ENCODE measurements around the gene CFAP97.

The CFAP97 gene

DNA sequence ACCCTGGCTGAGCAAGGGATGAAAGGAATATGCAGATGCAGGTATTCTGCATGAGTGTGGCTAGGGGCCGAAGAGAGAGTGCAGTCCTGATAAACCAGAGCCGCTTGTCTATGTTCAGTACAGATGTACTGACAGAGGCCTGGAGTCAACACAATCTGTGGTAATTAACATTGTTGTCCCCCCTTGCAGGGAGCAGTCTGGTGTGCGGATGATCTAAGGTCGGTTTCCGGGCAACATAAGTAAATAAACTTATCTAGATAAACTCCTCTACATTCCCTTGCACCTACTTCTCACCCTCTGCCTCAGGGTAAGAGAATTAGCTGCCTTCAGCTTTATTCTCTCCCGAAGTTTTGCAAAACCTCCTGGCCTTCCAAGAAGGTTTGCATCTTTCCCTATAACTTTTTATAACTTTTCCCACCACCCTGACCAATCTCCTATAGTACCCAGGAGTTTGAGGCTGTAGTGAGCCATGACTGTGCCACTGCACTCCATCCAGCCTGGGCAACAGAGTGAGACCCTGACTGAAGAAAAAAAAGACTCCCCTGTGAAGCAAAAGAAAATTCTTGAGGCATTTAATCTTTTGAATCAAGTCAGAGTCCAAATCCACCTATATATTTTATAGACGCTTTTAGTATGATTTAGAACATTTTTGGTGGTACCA is 32.2 kb upstream of the CFAP97 start:
- ChIA-PET POLR2A (no interaction called here), CTCF (interaction anchor here (0.6 to 0.8 kb wide), 3 partner anchors 13 to 62 kb away, joined by 3 read pairs; no protein-coding TSS in a partner anchor)
- TF ChIP-seq L3MBTL2 (conservative IDR thresholded peaks at IDR 0.05) (no peak), ARNT (IDR thresholded peaks at IDR 0.05) (no peak), FOXK2 (IDR thresholded peaks at IDR 0.05) (no peak), LEF1 (IDR thresholded peaks at IDR 0.05; ENCODE audit: borderline replicate concordance) (no peak), SP1 (IDR thresholded peaks at IDR 0.05) (no peak), FOXA1 (IDR thresholded peaks at IDR 0.05) (no peak), NFRKB (IDR thresholded peaks at IDR 0.05) (no peak), BHLHE40 (IDR thresholded peaks at IDR 0.05; ENCODE audit: borderline replicate concordance) (no peak), HDGF (IDR thresholded peaks at IDR 0.05; ENCODE audit: borderline replicate concordance) (no peak), SUZ12 (IDR thresholded peaks at IDR 0.05) (no peak), ELF4 (IDR thresholded peaks at IDR 0.05) (no peak), ZNF384 (IDR thresholded peaks at IDR 0.05) (no peak), TARDBP (IDR thresholded peaks at IDR 0.05) (no peak), FOXM1 (IDR thresholded peaks at IDR 0.05; ENCODE audit: borderline replicate concordance) (no peak)
- no peak for DNase-seq (ENCODE audit: extremely low spot score)

DNA sequence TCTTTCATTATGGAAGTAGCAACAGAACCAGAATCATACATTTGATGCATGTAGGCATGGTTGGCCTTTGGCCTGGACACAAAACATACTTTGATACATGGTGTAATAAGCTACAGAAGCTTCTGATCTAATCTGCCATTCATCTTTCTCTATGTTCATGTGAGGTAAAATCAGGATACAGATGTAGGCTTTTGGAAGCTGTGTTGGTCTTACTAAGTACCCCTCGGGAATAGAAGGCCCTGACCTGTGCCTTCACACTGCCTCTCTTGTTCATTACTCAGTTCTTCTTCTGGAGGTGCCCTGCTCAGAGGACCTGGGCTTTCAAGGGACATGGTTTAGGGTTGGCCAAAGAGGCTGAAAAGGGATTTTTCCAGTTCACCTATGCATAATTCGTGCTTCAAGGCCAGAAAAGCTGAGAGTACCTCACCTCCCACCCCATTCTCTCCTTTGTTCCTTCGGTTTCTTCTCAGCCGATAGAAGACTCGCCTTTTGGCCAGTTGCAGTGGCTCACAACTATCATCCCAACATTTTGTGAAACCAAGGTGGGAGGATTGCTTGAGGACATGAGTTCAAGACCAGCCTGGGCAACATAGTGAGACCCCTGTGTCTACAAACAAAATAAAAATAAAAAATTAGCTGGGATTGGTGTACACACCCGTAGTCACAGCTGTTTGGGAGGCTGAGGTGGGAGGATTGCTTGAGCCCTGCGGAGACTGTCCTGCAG is 31.5 kb upstream of the CFAP97 start:
- CTCF ChIA-PET = interaction anchor here (0.6 to 0.7 kb wide), 2 partner anchors 14 to 62 kb away, joined by 3 read pairs; no protein-coding TSS in a partner anchor
- DNase-seq (ENCODE audit: extremely low spot score) = no peak
- POLR2A ChIA-PET = no interaction called here
- TF ChIP-seq CTBP1 (IDR thresholded peaks at IDR 0.05; ENCODE audit: borderline replicate concordance) (no peak), NFRKB (IDR thresholded peaks at IDR 0.05) (no peak), FOXA1 (IDR thresholded peaks at IDR 0.05) (no peak), TARDBP (IDR thresholded peaks at IDR 0.05) (no peak), SP1 (IDR thresholded peaks at IDR 0.05) (no peak), ZNF384 (IDR thresholded peaks at IDR 0.05) (no peak), FOXM1 (IDR thresholded peaks at IDR 0.05; ENCODE audit: borderline replicate concordance) (no peak), LEF1 (IDR thresholded peaks at IDR 0.05; ENCODE audit: borderline replicate concordance) (no peak), ARNT (IDR thresholded peaks at IDR 0.05) (no peak), ELF4 (IDR thresholded peaks at IDR 0.05) (no peak)
- TF ChIP-seq, protein P1, sequence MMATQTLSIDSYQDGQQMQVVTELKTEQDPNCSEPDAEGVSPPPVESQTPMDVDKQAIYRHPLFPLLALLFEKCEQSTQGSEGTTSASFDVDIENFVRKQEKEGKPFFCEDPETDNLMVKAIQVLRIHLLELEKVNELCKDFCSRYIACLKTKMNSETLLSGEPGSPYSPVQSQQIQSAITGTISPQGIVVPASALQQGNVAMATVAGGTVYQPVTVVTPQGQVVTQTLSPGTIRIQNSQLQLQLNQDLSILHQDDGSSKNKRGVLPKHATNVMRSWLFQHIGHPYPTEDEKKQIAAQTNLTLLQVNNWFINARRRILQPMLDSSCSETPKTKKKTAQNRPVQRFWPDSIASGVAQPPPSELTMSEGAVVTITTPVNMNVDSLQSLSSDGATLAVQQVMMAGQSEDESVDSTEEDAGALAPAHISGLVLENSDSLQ (IDR thresholded peaks at IDR 0.05) = no peak

DNA sequence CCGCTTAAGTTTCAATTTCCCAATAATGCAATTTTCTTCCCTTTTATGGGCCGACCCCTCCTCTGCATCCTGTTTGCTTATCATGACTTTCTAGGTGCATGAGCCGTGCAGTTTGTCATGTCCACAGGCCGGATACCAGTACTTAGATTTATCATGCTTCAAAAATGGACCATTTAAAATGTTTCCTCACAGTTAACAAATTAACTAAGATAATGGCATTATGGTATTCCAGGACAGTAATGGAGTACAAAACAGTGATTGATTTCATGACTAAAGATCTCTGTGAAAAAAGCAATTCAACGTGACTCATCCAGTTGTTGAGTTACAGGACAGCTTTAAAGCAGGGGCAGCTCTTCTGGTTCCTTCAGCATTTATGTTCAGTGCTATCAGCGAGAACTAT is 28.6 kb upstream of the CFAP97 start:
- ChIA-PET POLR2A (no interaction called here), CTCF (no interaction called here)
- TF ChIP-seq ARNT (IDR thresholded peaks at IDR 0.05) = no peak
- TF ChIP-seq, protein P1 (IDR thresholded peaks at IDR 0.05) = no peak
- no peak for TF ChIP-seq ZNF384 (IDR thresholded peaks at IDR 0.05)
- TF ChIP-seq NFRKB (IDR thresholded peaks at IDR 0.05) = no peak
- TF ChIP-seq HDGF (IDR thresholded peaks at IDR 0.05; ENCODE audit: borderline replicate concordance) = no peak
- no peak for TF ChIP-seq FOXM1 (IDR thresholded peaks at IDR 0.05; ENCODE audit: borderline replicate concordance)
- no peak for TF ChIP-seq TARDBP (IDR thresholded peaks at IDR 0.05)
- no peak for DNase-seq (ENCODE audit: extremely low spot score)

DNA sequence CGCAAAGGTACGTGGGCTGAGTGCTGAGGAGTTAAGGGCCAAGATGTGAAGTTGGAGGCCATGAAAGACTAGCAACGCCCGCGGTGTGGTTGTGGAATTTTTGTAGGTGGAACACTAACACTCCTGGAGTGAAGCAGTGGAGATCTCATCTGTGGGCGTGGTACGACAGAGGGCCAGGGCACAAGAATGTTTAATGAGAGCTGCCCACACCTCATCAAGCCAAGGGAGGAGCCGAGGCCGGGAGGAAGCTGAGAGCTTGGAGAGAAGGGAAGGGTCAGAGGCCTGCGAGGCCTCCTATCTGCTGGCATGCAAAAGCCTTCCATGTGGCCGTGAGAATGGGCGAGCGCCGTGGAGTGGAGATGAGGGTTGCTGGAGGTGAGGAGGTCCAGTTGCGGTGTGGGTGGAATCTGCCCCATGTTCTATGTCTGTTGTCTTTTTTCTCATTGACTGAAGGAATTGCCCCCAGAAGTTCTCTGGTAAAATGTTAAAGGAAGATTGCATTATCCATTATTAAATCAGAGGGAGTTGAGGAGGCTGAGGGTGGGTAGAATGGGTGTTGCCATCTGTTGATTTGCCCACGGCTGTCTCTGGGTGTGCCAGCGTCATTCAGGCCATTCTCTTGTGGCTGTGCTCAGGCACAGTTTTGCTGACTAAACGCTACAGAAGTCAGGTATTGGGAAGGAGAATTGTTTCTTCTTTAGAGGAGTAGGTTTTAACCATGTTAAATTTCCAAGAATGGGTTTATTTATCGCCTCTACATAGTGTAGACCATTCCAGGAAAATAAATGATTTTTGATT is 25.4 kb upstream of the CFAP97 start:
- no peak for DNase-seq (ENCODE audit: extremely low spot score)
- ChIA-PET POLR2A (no interaction called here), CTCF (no interaction called here)
- TF ChIP-seq, protein P1 (IDR thresholded peaks at IDR 0.05) = no peak
- TF ChIP-seq FOXA1 (IDR thresholded peaks at IDR 0.05) (no peak), NFRKB (IDR thresholded peaks at IDR 0.05) (no peak), HDGF (IDR thresholded peaks at IDR 0.05; ENCODE audit: borderline replicate concordance) (no peak), BHLHE40 (IDR thresholded peaks at IDR 0.05; ENCODE audit: borderline replicate concordance) (no peak), FOXK2 (IDR thresholded peaks at IDR 0.05) (no peak), L3MBTL2 (conservative IDR thresholded peaks at IDR 0.05) (no peak), ELF4 (IDR thresholded peaks at IDR 0.05) (no peak), CTBP1 (IDR thresholded peaks at IDR 0.05; ENCODE audit: borderline replicate concordance) (no peak), ARNT (IDR thresholded peaks at IDR 0.05) (no peak), ZNF384 (IDR thresholded peaks at IDR 0.05) (no peak), SP1 (IDR thresholded peaks at IDR 0.05) (no peak), TARDBP (IDR thresholded peaks at IDR 0.05) (no peak), LEF1 (IDR thresholded peaks at IDR 0.05; ENCODE audit: borderline replicate concordance) (no peak), SUZ12 (IDR thresholded peaks at IDR 0.05) (no peak)

DNA sequence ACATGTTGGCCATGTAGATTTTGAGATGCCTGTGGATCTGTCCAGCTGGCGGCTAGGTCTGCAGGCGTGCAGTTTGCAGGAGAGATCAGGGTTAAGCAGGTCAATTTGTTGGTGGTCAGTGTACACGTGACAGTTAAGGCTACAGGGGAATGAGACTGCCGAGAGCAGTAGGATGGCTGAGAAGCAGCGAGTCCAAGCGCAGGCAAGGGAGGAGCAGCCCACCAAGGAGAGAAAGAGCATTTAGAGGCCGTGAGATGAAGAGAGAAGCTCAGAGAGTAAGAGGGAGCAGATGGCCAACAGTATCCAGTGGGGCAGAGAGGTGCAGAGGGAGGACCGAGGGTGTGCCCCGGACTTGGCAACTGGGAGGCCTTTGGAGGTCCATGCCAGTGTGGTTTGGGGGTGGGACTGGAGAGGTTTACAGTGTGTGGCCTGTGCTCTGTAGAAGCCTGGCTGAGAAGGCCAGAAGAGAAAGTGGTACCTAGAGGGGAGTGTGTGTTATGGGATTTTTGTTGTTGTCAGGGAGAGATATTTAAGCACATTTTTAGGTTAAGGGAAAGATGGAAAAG is 24.0 kb upstream of the CFAP97 start:
- DNase-seq (ENCODE audit: extremely low spot score) = no peak
- TF ChIP-seq HDGF (IDR thresholded peaks at IDR 0.05; ENCODE audit: borderline replicate concordance) (no peak), ZNF384 (IDR thresholded peaks at IDR 0.05) (no peak), ELF4 (IDR thresholded peaks at IDR 0.05) (no peak), CTBP1 (IDR thresholded peaks at IDR 0.05; ENCODE audit: borderline replicate concordance) (no peak), NFRKB (IDR thresholded peaks at IDR 0.05) (no peak), L3MBTL2 (conservative IDR thresholded peaks at IDR 0.05) (no peak), FOXM1 (IDR thresholded peaks at IDR 0.05; ENCODE audit: borderline replicate concordance) (no peak)
- CTCF ChIA-PET = interaction anchor here (1.1 to 1.6 kb wide), 4 partner anchors 9 to 32 kb away, joined by 3 to 5 read pairs (median 4); partner anchors contain the start of gene SNX25
- POLR2A ChIA-PET = interaction anchor here (1.0 to 1.4 kb wide), 3 partner anchors 11 to 494 kb away, joined by 3 to 4 read pairs (median 4); partner anchors contain the start of gene CENPU

Measured in HEK293T (cell line).